Astrocyte (in vitro differentiated cells and primary cell): Measurements from ENCODE around the gene EHBP1. TPM values are rescaled to one million over a fixed set of nuclear protein-coding genes. Genes with fewer than 3 reads are reported as not detected.
A peak's percentile ranks its signal among the peaks of the same experiment; 100 is the strongest.

Source experiments
- DNase-seq: peaks from one replicate; pipeline ENCODE4 v3.0.0-alpha.2; 2010; ENCODE audit warnings: low read depth
- FAIRE-seq: peaks from 2 replicates; lab custom pipeline; 2011; peaks lifted over from hg19 to GRCh38; lab: Jason Lieb, UNC
- H2AFZ ChIP-seq: 2 replicates; pipeline ENCODE4 v1.6.0; 2012; ENCODE audit warnings: low read depth, low read length, inconsistent platforms
- H3K27ac ChIP-seq: 2 replicates; pipeline ENCODE4 v1.5.1; 2011; ENCODE audit warnings: low read depth, low read length, inconsistent platforms
- H3K27me3 ChIP-seq: 2 replicates; pipeline ENCODE4 v1.6.0; 2011; ENCODE audit warnings: low read length, inconsistent platforms; ENCODE audit not compliant: insufficient read depth
- H3K36me3 ChIP-seq: 2 replicates; pipeline ENCODE4 v1.5.1; 2011; ENCODE audit warnings: low read length, inconsistent platforms; ENCODE audit not compliant: insufficient read depth
- H3K4me1 ChIP-seq: 2 replicates; pipeline ENCODE4 v1.5.1; 2011; ENCODE audit warnings: low read length, inconsistent platforms; ENCODE audit not compliant: insufficient read depth
- H3K4me2 ChIP-seq: 2 replicates; pipeline ENCODE4 v1.6.0; 2012; ENCODE audit warnings: low read length, inconsistent platforms
- H3K4me3 ChIP-seq: 2 replicates; pipeline ENCODE4 v1.5.1; 2011; ENCODE audit warnings: low read depth, mild to moderate bottlenecking, low read length, inconsistent platforms; ENCODE audit not compliant: insufficient read depth
- H3K79me2 ChIP-seq: 2 replicates; pipeline ENCODE4 v1.6.0; 2012; ENCODE audit warnings: mild to moderate bottlenecking, low read length, inconsistent platforms; ENCODE audit not compliant: insufficient read depth
- H3K9ac ChIP-seq: 2 replicates; pipeline ENCODE4 v1.6.0; 2012; ENCODE audit warnings: mild to moderate bottlenecking, low read length, inconsistent platforms
- H3K9me3 ChIP-seq: 2 replicates; pipeline ENCODE4 v1.5.1; 2012; ENCODE audit warnings: low read depth, mild to moderate bottlenecking, low read length, inconsistent platforms; ENCODE audit not compliant: insufficient read depth
- H4K20me1 ChIP-seq: 2 replicates; pipeline ENCODE4 v1.6.0; 2012; ENCODE audit warnings: low read length, inconsistent platforms; ENCODE audit not compliant: insufficient read depth
- H3K27ac Mint-ChIP-seq: one replicate; pipeline ENCODE4 v1.8.0; 2021; ENCODE audit warnings: mild to moderate bottlenecking, mixed read lengths; ENCODE audit not compliant: unreplicated experiment
- H3K27me3 Mint-ChIP-seq: one replicate; pipeline ENCODE4 v1.8.0; 2021; ENCODE audit warnings: low read depth, mixed read lengths; ENCODE audit not compliant: unreplicated experiment
- H3K36me3 Mint-ChIP-seq: one replicate; pipeline ENCODE4 v1.8.0; 2021; ENCODE audit warnings: low read depth, mixed read lengths; ENCODE audit not compliant: unreplicated experiment
- H3K4me1 Mint-ChIP-seq: one replicate; pipeline ENCODE4 v1.8.0; 2021; ENCODE audit warnings: low read depth, mixed read lengths; ENCODE audit not compliant: unreplicated experiment
- H3K4me3 Mint-ChIP-seq: one replicate; pipeline ENCODE4 v1.8.0; 2021; ENCODE audit warnings: mild to moderate bottlenecking, moderate library complexity, mixed read lengths; ENCODE audit not compliant: unreplicated experiment
- H3K9me3 Mint-ChIP-seq: one replicate; pipeline ENCODE4 v1.8.0; 2021; ENCODE audit warnings: mild to moderate bottlenecking, mixed read lengths; ENCODE audit not compliant: unreplicated experiment
- EZH2 ChIP-seq: IDR thresholded peaks from 2 replicates; pipeline ENCODE4 v1.6.1; 2012; ENCODE audit warnings: mild to moderate bottlenecking, low read length, inconsistent platforms; ENCODE audit not compliant: insufficient read depth
- total RNA-seq: library from RNA; stranded (reverse); gene quantifications from 2 replicates; pipeline ENCODE4 v1.2.1, GENCODE V29; 2021
- TF ChIP-seq, protein P1 (sequence below): IDR thresholded peaks from 2 replicates; pipeline ENCODE4 v1.5.1; 2011; ENCODE audit warnings: low read depth, mild to moderate bottlenecking, inconsistent platforms, low read length, moderate library complexity; ENCODE audit not compliant: insufficient read depth

The EHBP1 gene
- total RNA-seq, 1 donor from 2014 or later: 44.1 TPM

- Histone ChIP-seq H3K4me2 (no peak overlapping the region), H3K36me3 (peaks cover 7% of the 10 kb centered on the region), H3K79me2 (peaks cover 6% of the 10 kb centered on the region), H3K27me3 (no peaks in the 10 kb centered on the region), H2AFZ (no peak overlapping the region), H3K4me3 (no peak overlapping the region), H4K20me1 (peaks cover 16% of the 10 kb centered on the region), H3K9me3 (no peaks in the 10 kb centered on the region), H3K9ac (no peak overlapping the region), H3K4me1 (no peaks in the 10 kb centered on the region), H3K27ac (no peak overlapping the region)
- DNase-seq (no peak), FAIRE-seq (no peak)
- Mint-ChIP-seq H3K4me1 (peaks cover 38% of the 10 kb centered on the region), H3K27me3 (no peaks in the 10 kb centered on the region), H3K9me3 (no peaks in the 10 kb centered on the region), H3K4me3 (no peak overlapping the region), H3K36me3 (no peaks in the 10 kb centered on the region), H3K27ac (no peak overlapping the region)
- TF ChIP-seq, protein P1, sequence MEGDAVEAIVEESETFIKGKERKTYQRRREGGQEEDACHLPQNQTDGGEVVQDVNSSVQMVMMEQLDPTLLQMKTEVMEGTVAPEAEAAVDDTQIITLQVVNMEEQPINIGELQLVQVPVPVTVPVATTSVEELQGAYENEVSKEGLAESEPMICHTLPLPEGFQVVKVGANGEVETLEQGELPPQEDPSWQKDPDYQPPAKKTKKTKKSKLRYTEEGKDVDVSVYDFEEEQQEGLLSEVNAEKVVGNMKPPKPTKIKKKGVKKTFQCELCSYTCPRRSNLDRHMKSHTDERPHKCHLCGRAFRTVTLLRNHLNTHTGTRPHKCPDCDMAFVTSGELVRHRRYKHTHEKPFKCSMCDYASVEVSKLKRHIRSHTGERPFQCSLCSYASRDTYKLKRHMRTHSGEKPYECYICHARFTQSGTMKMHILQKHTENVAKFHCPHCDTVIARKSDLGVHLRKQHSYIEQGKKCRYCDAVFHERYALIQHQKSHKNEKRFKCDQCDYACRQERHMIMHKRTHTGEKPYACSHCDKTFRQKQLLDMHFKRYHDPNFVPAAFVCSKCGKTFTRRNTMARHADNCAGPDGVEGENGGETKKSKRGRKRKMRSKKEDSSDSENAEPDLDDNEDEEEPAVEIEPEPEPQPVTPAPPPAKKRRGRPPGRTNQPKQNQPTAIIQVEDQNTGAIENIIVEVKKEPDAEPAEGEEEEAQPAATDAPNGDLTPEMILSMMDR: no peak
- TF ChIP-seq EZH2: no peak
These were observed 117.0 kb downstream of the EHBP1 start for GRCh38 chr2:62822549-62822948.

DNA sequence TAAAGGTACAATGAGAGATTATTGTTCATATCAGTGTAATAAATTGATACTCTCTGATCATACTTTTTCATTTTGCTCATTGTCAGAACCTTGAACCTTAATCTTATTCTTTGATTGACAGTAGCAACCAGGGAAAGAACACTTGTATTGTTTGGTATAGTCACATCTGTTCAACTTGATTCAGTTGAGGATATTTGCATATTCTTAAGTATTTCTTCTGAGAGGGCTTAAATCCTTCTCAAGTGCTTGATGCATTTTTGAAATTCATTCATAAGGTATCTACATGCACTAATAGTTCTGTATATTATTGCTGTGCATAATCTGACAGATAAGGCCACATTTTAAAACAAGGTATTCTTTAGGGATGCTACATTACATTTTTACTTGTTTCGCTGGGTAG lies 118.9 kb downstream of the EHBP1 start:
- Mint-ChIP-seq H3K4me1 (peaks cover 28% of the 10 kb centered on the region), H3K9me3 (no peaks in the 10 kb centered on the region), H3K4me3 (no peak overlapping the region), H3K27ac (no peak overlapping the region), H3K27me3 (no peaks in the 10 kb centered on the region), H3K36me3 (peaks cover 2% of the 10 kb centered on the region)
- H2AFZ ChIP-seq: no peak overlapping the region
- H3K36me3 ChIP-seq: peaks cover 7% of the 10 kb centered on the region
- no peaks in the 10 kb centered on the region for H3K27me3 ChIP-seq
- no peak overlapping the region for H3K4me3 ChIP-seq
- H3K9me3 ChIP-seq: no peaks in the 10 kb centered on the region
- H3K4me1 ChIP-seq: no peaks in the 10 kb centered on the region
- H3K79me2 ChIP-seq: peaks cover 4% of the 10 kb centered on the region
- H3K9ac ChIP-seq: no peak overlapping the region
- no peak for TF ChIP-seq EZH2
- TF ChIP-seq, protein P1: no peak
- H3K4me2 ChIP-seq: no peak overlapping the region
- DNase-seq (no peak), FAIRE-seq (no peak)
- H4K20me1 ChIP-seq: peaks cover 11% of the 10 kb centered on the region
- H3K27ac ChIP-seq: no peak overlapping the region

GRCh38 chr2:62826141-62826540 lies 120.6 kb downstream of the EHBP1 start:
- no peak overlapping the region for H3K4me3 Mint-ChIP-seq
- Histone ChIP-seq H3K4me2 (peak overlapping the region; percentile 36), H3K79me2 (peaks cover 4% of the 10 kb centered on the region), H3K27me3 (no peaks in the 10 kb centered on the region), H2AFZ (no peak overlapping the region), H3K4me3 (no peak overlapping the region), H3K9me3 (no peaks in the 10 kb centered on the region), H3K36me3 (peaks cover 7% of the 10 kb centered on the region), H3K27ac (no peak overlapping the region), H4K20me1 (peaks cover 11% of the 10 kb centered on the region), H3K9ac (no peak overlapping the region), H3K4me1 (no peaks in the 10 kb centered on the region)
- peak overlapping the region; percentile 4 for H3K27ac Mint-ChIP-seq
- peak; percentile 59 for FAIRE-seq
- H3K4me1 Mint-ChIP-seq: peaks cover 28% of the 10 kb centered on the region
- peaks cover 5% of the 10 kb centered on the region for H3K36me3 Mint-ChIP-seq
- H3K9me3 Mint-ChIP-seq: no peaks in the 10 kb centered on the region
- TF ChIP-seq EZH2: no peak
- TF ChIP-seq, protein P1: no peak
- H3K27me3 Mint-ChIP-seq: no peaks in the 10 kb centered on the region
- peak; percentile 79 for DNase-seq
